KMS-11 (cell line): Measurements from ENCODE around the gene FOXP1.

Source experiments
- H2AFZ ChIP-seq: fragments of 200-600 bp; sonication (generic); 2 replicates; pipeline ENCODE4 v1.6.1; 2016; ENCODE audit warnings: antibody characterized with exemption, mixed run types, low read depth
- H3K27ac ChIP-seq: fragments of 200-600 bp; sonication (generic); 2 replicates; pipeline ENCODE4 v1.6.1; 2016; ENCODE audit warnings: mild to moderate bottlenecking, mixed run types
- H3K27me3 ChIP-seq: fragments of 200-600 bp; sonication (generic); 2 replicates; pipeline ENCODE4 v1.6.1; 2017; ENCODE audit warnings: mild to moderate bottlenecking, low read depth, mixed run types, moderate library complexity; ENCODE audit not compliant: insufficient read depth
- H3K36me3 ChIP-seq: fragments of 200-600 bp; sonication (generic); 2 replicates; pipeline ENCODE4 v1.6.1; 2017; ENCODE audit warnings: mild to moderate bottlenecking, mixed run types; ENCODE audit not compliant: insufficient read depth
- H3K4me1 ChIP-seq: fragments of 200-600 bp; sonication (generic); 2 replicates; pipeline ENCODE4 v1.6.1; 2016; ENCODE audit warnings: mild to moderate bottlenecking, low read depth, mixed run types; ENCODE audit not compliant: poor library complexity, severe bottlenecking
- H3K4me2 ChIP-seq: fragments of 200-600 bp; sonication (generic); 2 replicates; pipeline ENCODE4 v1.7.0; 2016; ENCODE audit warnings: mild to moderate bottlenecking, mixed run types
- H3K4me3 ChIP-seq: fragments of 200-600 bp; sonication (generic); IDR thresholded peaks from 2 replicates; pipeline ENCODE4 v1.6.1; 2017; ENCODE audit warnings: low read depth, low read length, mixed read lengths; ENCODE audit not compliant: insufficient read depth
- H3K79me2 ChIP-seq: fragments of 200-600 bp; sonication (generic); 2 replicates; pipeline ENCODE4 v1.6.1; 2016; ENCODE audit warnings: low read depth, mixed run types; ENCODE audit not compliant: insufficient read depth
- H3K9ac ChIP-seq: fragments of 200-600 bp; sonication (generic); 2 replicates; pipeline ENCODE4 v1.6.1; 2016; ENCODE audit warnings: mild to moderate bottlenecking, mixed run types
- H4K20me1 ChIP-seq: fragments of 200-600 bp; sonication (generic); 2 replicates; pipeline ENCODE4 v1.6.1; 2016; ENCODE audit warnings: mild to moderate bottlenecking, mixed run types; ENCODE audit not compliant: insufficient read depth
- TF ChIP-seq, protein P1 (sequence below): fragments of 200-600 bp; sonication (generic); conservative IDR thresholded peaks from 2 replicates; pipeline ENCODE4 v1.6.1; 2017; ENCODE audit warnings: low read depth, mild to moderate bottlenecking, antibody characterized with exemption, low read length, moderate library complexity, mixed read lengths

Gene FOXP1

DNA sequence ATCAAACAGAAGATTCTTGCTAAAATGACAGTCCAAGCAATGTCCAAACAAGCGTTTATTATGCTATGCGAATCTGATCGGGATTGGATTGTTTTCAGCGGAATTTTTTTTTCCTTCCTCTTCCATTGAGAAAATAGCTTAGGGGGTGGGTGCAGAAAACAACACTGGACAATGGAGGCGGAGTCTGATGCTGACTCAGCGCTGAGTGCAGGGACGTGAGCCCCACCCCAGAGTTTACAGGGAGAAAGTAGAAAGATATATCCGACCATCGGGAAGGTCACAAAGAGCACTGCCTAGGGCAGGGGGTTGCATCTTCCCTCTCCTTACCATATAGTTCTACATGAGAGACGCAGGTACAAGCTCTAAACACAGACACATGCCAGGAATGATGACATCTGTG, 117.0 kb downstream of the FOXP1 start:
- H3K4me1 ChIP-seq: no peaks in the 10 kb centered on the region
- TF ChIP-seq, protein P1, sequence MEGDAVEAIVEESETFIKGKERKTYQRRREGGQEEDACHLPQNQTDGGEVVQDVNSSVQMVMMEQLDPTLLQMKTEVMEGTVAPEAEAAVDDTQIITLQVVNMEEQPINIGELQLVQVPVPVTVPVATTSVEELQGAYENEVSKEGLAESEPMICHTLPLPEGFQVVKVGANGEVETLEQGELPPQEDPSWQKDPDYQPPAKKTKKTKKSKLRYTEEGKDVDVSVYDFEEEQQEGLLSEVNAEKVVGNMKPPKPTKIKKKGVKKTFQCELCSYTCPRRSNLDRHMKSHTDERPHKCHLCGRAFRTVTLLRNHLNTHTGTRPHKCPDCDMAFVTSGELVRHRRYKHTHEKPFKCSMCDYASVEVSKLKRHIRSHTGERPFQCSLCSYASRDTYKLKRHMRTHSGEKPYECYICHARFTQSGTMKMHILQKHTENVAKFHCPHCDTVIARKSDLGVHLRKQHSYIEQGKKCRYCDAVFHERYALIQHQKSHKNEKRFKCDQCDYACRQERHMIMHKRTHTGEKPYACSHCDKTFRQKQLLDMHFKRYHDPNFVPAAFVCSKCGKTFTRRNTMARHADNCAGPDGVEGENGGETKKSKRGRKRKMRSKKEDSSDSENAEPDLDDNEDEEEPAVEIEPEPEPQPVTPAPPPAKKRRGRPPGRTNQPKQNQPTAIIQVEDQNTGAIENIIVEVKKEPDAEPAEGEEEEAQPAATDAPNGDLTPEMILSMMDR: no peak
- no peak overlapping the region for H3K4me2 ChIP-seq
- H3K4me3 ChIP-seq: no peak overlapping the region
- no peak overlapping the region for H3K27ac ChIP-seq
- H4K20me1 ChIP-seq: no peaks in the 10 kb centered on the region
- no peaks in the 10 kb centered on the region for H3K79me2 ChIP-seq
- no peaks in the 10 kb centered on the region for H3K36me3 ChIP-seq
- no peak overlapping the region for H3K9ac ChIP-seq
- no peaks in the 10 kb centered on the region for H3K27me3 ChIP-seq
- H2AFZ ChIP-seq: no peak overlapping the region

DNA sequence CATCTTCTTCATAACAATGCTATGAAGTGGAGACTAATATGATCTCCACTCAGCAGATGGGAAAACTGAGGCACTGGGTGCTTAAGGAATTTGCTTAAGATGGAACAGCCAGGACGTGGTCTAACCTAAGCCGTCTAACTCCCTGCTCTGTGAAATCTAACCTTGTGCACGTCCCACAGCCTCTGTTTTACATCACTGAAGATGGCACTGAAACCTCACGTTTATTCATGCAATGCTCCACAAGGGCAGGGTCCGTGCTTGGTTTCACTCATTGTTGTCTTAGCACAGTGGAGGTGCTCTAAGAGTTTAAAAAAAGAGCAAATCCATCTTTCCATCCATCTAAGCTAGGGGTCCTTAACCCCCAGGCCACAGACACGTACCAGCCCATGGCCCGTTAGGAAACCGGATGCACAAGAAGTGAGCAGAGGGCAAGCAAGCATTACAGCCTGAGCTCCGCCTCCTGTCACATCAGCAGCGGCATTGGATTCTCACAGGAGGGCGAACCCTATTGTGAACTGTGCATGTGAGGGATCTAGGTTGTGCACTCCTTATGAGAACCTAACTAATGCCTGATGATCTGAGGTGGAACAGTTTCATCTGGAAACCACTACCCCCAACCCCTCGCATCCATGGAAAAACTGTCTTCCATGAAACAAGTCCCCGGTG, 118.0 kb downstream of the FOXP1 start:
- Histone ChIP-seq H3K36me3 (no peaks in the 10 kb centered on the region), H3K4me3 (no peak overlapping the region), H3K79me2 (no peaks in the 10 kb centered on the region)

DNA sequence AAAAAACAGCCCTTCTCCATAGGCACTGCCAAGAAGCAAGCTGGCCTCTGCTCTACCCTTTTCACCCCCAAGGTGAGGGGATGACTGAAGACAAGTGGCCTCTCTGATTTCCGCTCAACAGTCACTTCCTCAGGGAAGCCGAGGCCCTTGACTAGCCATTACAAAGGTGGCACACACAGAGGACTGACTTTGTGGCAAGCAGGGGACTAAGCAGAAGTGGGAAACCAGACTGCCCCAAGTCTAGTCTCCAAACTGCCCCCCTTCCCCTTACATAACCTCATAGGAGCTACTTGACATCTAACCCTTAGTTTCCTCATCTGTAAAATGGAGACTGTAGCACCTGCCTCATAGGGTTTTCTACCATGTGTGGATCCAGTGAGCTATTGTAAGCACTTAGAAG, 118.9 kb downstream of the FOXP1 start:
- H4K20me1 ChIP-seq: no peaks in the 10 kb centered on the region
- H2AFZ ChIP-seq: no peak overlapping the region
- H3K79me2 ChIP-seq: no peaks in the 10 kb centered on the region
- no peak overlapping the region for H3K4me2 ChIP-seq
- TF ChIP-seq, protein P1: no peak
- H3K27ac ChIP-seq: no peak overlapping the region
- H3K36me3 ChIP-seq: no peaks in the 10 kb centered on the region
- H3K4me3 ChIP-seq: no peak overlapping the region
- H3K27me3 ChIP-seq: no peaks in the 10 kb centered on the region
- H3K4me1 ChIP-seq: no peaks in the 10 kb centered on the region
- no peak overlapping the region for H3K9ac ChIP-seq

More for the DNA sequence above, 118.0 kb downstream of the FOXP1 start:
- H3K27ac ChIP-seq: no peak overlapping the region
- no peak overlapping the region for H3K9ac ChIP-seq
- H3K4me2 ChIP-seq: no peak overlapping the region
- H4K20me1 ChIP-seq: no peaks in the 10 kb centered on the region
- no peaks in the 10 kb centered on the region for H3K27me3 ChIP-seq
- H2AFZ ChIP-seq: no peak overlapping the region
- no peaks in the 10 kb centered on the region for H3K4me1 ChIP-seq
- TF ChIP-seq, protein P1: no peak

DNA sequence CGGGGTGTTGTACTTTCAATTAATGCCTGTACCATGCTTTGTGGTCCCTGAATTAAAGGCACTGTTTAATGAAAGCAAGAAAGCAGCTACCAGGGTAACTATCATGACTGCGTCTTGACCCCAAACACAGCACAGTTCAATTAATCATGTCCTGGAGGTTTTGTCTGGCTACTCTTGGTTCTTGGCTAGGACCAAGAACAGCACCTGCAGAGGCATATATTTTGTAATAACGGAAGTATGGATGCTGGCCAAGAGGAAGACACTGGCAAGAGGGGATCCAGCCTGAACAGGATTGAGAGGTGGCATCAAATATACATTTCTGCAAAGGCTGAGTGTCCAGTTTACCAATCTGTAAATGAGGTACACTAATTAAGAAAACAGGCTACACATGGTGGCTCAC, 119.9 kb downstream of the FOXP1 start:
- TF ChIP-seq, protein P1: no peak
- H3K9ac ChIP-seq: no peak overlapping the region
- no peaks in the 10 kb centered on the region for H3K27me3 ChIP-seq
- H3K4me2 ChIP-seq: no peak overlapping the region
- H3K79me2 ChIP-seq: no peaks in the 10 kb centered on the region
- H3K4me1 ChIP-seq: no peaks in the 10 kb centered on the region
- H4K20me1 ChIP-seq: no peaks in the 10 kb centered on the region
- no peak overlapping the region for H3K4me3 ChIP-seq
- H3K36me3 ChIP-seq: no peaks in the 10 kb centered on the region
- H2AFZ ChIP-seq: no peak overlapping the region
- no peak overlapping the region for H3K27ac ChIP-seq
